H1 (cell line): ENCODE measurements around the gene ABHD8. TPM values are rescaled to one million over a fixed set of nuclear protein-coding genes. Genes with fewer than 3 reads are reported as not detected.

ENCODE experiments used
- CTCF ChIA-PET: fragments of 300-600 bp; sonication (Branson Sonifier 250); formaldehyde crosslinking; loops from one replicate; lab custom pipeline; 2021; ENCODE audit not compliant: partially characterized antibody; lab: Charles Lee
- POLR2A ChIA-PET: fragments of 300-600 bp; sonication (Branson Sonifier 250); formaldehyde crosslinking; loops from one replicate; lab custom pipeline; 2021; ENCODE audit warnings: inconsistent platforms; ENCODE audit not compliant: partially characterized antibody; lab: Charles Lee
- DNase-seq, 2 experiments: peaks; one replicate each; pipeline versions ENCODE4 v3.0.0 to v3.0.0-alpha.2; 2010 to 2022; ENCODE audit warnings: low spot score in 2 of 2, low read depth in 1 of 2, mixed read lengths in 1 of 2
- FAIRE-seq: peaks from 2 replicates; lab custom pipeline; 2011; peaks lifted over from hg19 to GRCh38; lab: Jason Lieb, UNC
- H2AFZ ChIP-seq: 2 replicates; pipeline ENCODE4 v1.8.1; 2012; ENCODE audit warnings: low read length, inconsistent platforms
- H2AK5ac ChIP-seq: 2 replicates; pipeline ENCODE4 v1.6.1; 2013; ENCODE audit warnings: low read depth, low read length
- H2BK120ac ChIP-seq: replicated peaks from 2 replicates; pipeline ENCODE3; 2013; ENCODE audit warnings: low read depth, low read length, inconsistent platforms
- H2BK12ac ChIP-seq: 2 replicates; pipeline ENCODE4 v1.6.1; 2013; ENCODE audit warnings: low read depth, low read length
- H2BK15ac ChIP-seq: 2 replicates; pipeline ENCODE4 v1.6.1; 2013; ENCODE audit warnings: low read length
- H2BK20ac ChIP-seq: 2 replicates; pipeline ENCODE4 v1.6.1; 2013; ENCODE audit warnings: low read length
- H2BK5ac ChIP-seq: 2 replicates; pipeline ENCODE4 v1.6.1; 2013; ENCODE audit warnings: low read depth, low read length
- H3K14ac ChIP-seq: 2 replicates; pipeline ENCODE4 v1.6.1; 2013; ENCODE audit warnings: inconsistent platforms; ENCODE audit not compliant: insufficient read length
- H3K18ac ChIP-seq: 2 replicates; pipeline ENCODE4 v1.6.1; 2013; ENCODE audit warnings: low read length; ENCODE audit errors: extremely low read depth
- H3K23ac ChIP-seq: 2 replicates; pipeline ENCODE4 v1.6.1; 2013; ENCODE audit warnings: inconsistent platforms; ENCODE audit not compliant: insufficient read length
- H3K23me2 ChIP-seq: 2 replicates; pipeline ENCODE4 v1.6.1; 2013; ENCODE audit warnings: low read depth, low read length
- H3K27ac ChIP-seq: 2 replicates; pipeline ENCODE4 v1.6.1; 2011; ENCODE audit warnings: low read depth, low read length, inconsistent platforms
- H3K27me3 ChIP-seq, 4 experiments: replicated peaks in 1 of 4; 1 replicate in 1 of 4; 2 replicates in 3 of 4; pipeline versions ENCODE4 v1.6.1 to v1.8.1; 2011 to 2013; ENCODE audit warnings: low read length in 3 of 4, mild to moderate bottlenecking in 3 of 4, inconsistent platforms in 2 of 4, mixed read lengths in 2 of 4, moderate library complexity in 1 of 4; ENCODE audit not compliant: control insufficient read depth in 3 of 4, insufficient read depth in 3 of 4; ENCODE audit errors: extremely low read depth in 1 of 4
- H3K36me3 ChIP-seq, 4 experiments: 2 replicates each; pipeline versions ENCODE4 v1.6.1 to v1.8.1; 2011 to 2013; ENCODE audit warnings: mild to moderate bottlenecking in 4 of 4, low read length in 3 of 4, moderate library complexity in 2 of 4, control low read depth in 1 of 4, inconsistent platforms in 1 of 4; ENCODE audit not compliant: insufficient read depth in 4 of 4, control insufficient read depth in 2 of 4
- H3K4ac ChIP-seq: replicated peaks from 2 replicates; pipeline ENCODE3; 2013; ENCODE audit warnings: low read length, low read depth, mixed read lengths, inconsistent platforms; ENCODE audit not compliant: insufficient read length
- H3K4me1 ChIP-seq, 4 experiments: replicated peaks in 1 of 4; 1 replicate in 1 of 4; 2 replicates in 3 of 4; pipeline versions ENCODE4 v1.6.1 to v1.8.1; 2011 to 2013; ENCODE audit warnings: low read length in 3 of 4, inconsistent platforms in 2 of 4, mixed read lengths in 1 of 4; ENCODE audit not compliant: insufficient read depth in 4 of 4, control insufficient read depth in 3 of 4
- H3K4me2 ChIP-seq, 2 experiments: 2 replicates each; pipeline versions ENCODE4 v1.6.1 to v1.8.1; 2011 to 2013; ENCODE audit warnings: low read depth in 2 of 2, low read length in 2 of 2, control low read depth in 1 of 2, inconsistent platforms in 1 of 2, mild to moderate bottlenecking in 1 of 2; ENCODE audit not compliant: insufficient read depth in 1 of 2
- H3K4me3 ChIP-seq, 4 experiments: fragments of 200-600, 300-600 bp in 1 of 4; sonication (generic), shearing (Covaris generic), sonication (Bioruptor Twin) in 1 of 4; 2 replicates each; pipeline versions ENCODE4 v1.5.1 to v1.8.1; 2011 to 2016; ENCODE audit warnings: low read length in 4 of 4, low read depth in 3 of 4, control low read depth in 2 of 4, inconsistent platforms in 2 of 4, mild to moderate bottlenecking in 2 of 4, mixed read lengths in 1 of 4, moderate library complexity in 1 of 4; ENCODE audit not compliant: insufficient read depth in 2 of 4; ENCODE audit errors: extremely low read depth in 1 of 4
- H3K56ac ChIP-seq: replicated peaks from 2 replicates; pipeline ENCODE3; 2013; ENCODE audit warnings: low read depth, mild to moderate bottlenecking, mixed read lengths, low read length, inconsistent platforms; ENCODE audit not compliant: insufficient read length
- H3K79me1 ChIP-seq: 2 replicates; pipeline ENCODE4 v1.6.1; 2013; ENCODE audit warnings: low read depth, low read length, control low read depth
- H3K79me2 ChIP-seq, 2 experiments: 2 replicates each; pipeline versions ENCODE4 v1.6.1 to v1.8.1; 2012 to 2013; ENCODE audit warnings: low read length in 2 of 2, mild to moderate bottlenecking in 2 of 2, inconsistent platforms in 1 of 2; ENCODE audit not compliant: insufficient read depth in 2 of 2, control insufficient read depth in 1 of 2
- H3K9ac ChIP-seq, 4 experiments: replicated peaks in 1 of 4; 1 replicate in 1 of 4; 2 replicates in 3 of 4; pipeline versions ENCODE4 v1.6.1 to v1.8.1; 2011 to 2013; ENCODE audit warnings: low read depth in 3 of 4, low read length in 3 of 4, control low read depth in 2 of 4, mild to moderate bottlenecking in 2 of 4, moderate library complexity in 2 of 4, inconsistent platforms in 1 of 4; ENCODE audit errors: extremely low read depth in 1 of 4
- H3K9me3 ChIP-seq, 2 experiments: 2 replicates each; pipeline versions ENCODE4 v1.6.1 to v1.8.1; 2012 to 2013; ENCODE audit warnings: mild to moderate bottlenecking in 2 of 2, moderate library complexity in 2 of 2, control low read depth in 1 of 2, inconsistent platforms in 1 of 2, low read depth in 1 of 2, low read length in 1 of 2, mixed read lengths in 1 of 2; ENCODE audit not compliant: insufficient read depth in 2 of 2
- H4K20me1 ChIP-seq, 2 experiments: replicated peaks in 1 of 2; 2 replicates each; pipeline versions ENCODE3 to v1.8.1; 2011 to 2013; ENCODE audit warnings: inconsistent platforms in 2 of 2, low read length in 2 of 2, mild to moderate bottlenecking in 1 of 2; ENCODE audit not compliant: insufficient read depth in 2 of 2, control insufficient read depth in 1 of 2
- H4K5ac ChIP-seq: 2 replicates; pipeline ENCODE4 v1.6.1; 2013; ENCODE audit warnings: low read length, low read depth, mixed read lengths, inconsistent platforms; ENCODE audit not compliant: insufficient read length
- H4K8ac ChIP-seq: 2 replicates; pipeline ENCODE4 v1.8.0; 2013; ENCODE audit warnings: mild to moderate bottlenecking, moderate library complexity, low read length, inconsistent platforms; ENCODE audit not compliant: insufficient read depth; ENCODE audit errors: extremely low read depth
- H4K91ac ChIP-seq: replicated peaks from 2 replicates; pipeline ENCODE3; 2013; ENCODE audit warnings: low read length, mixed read lengths, inconsistent platforms; ENCODE audit not compliant: insufficient read length
- GABPA ChIP-seq: IDR thresholded peaks from 2 replicates; pipeline ENCODE4 v1.6.1; 2011; ENCODE audit warnings: mild to moderate bottlenecking, low read length, moderate library complexity, borderline replicate concordance; ENCODE audit not compliant: insufficient read depth
- POLR2A ChIP-seq, 2 experiments: IDR thresholded peaks; 1 replicate in 1 of 2; 2 replicates in 1 of 2; pipeline ENCODE4 v1.6.1; 2011; ENCODE audit warnings: low read depth in 2 of 2, low read length in 2 of 2, mild to moderate bottlenecking in 2 of 2; ENCODE audit errors: control extremely low read depth in 1 of 2
- RBBP5 ChIP-seq: IDR thresholded peaks from 2 replicates; pipeline ENCODE4 v1.7.1; 2012; ENCODE audit warnings: low read depth, mild to moderate bottlenecking, inconsistent platforms, low read length, moderate library complexity, borderline replicate concordance
- RFX5 ChIP-seq: IDR thresholded peaks from 2 replicates; pipeline ENCODE4 v1.6.1; 2011; ENCODE audit warnings: low read depth, low read length, improper control_type of control experiment, borderline replicate concordance
- TAF1 ChIP-seq: IDR thresholded peaks from 2 replicates; pipeline ENCODE4 v1.6.1; 2011; ENCODE audit warnings: mild to moderate bottlenecking, low read depth, low read length
- WGBS, 2 experiments: shearing (Covaris generic) in 1 of 2; methylation state at CpG; one replicate each; pipeline versions ENCODE4 v1.1.6 to v1.1.7; 2013 to 2015; ENCODE audit warnings: low lambda C conversion rate in 2 of 2, mixed read lengths in 2 of 2, inconsistent platforms in 1 of 2, low coverage in 1 of 2, missing lambda C conversion rate in 1 of 2; ENCODE audit not compliant: insufficient replicate concordance in 2 of 2, insufficient coverage in 1 of 2, insufficient read length in 1 of 2; ENCODE audit errors: extremely low coverage in 1 of 2, missing lambda C conversion rate in 1 of 2; 5-methylcytosine and 5-hydroxymethylcytosine counted together
- polyA plus RNA-seq, 7 experiments: library from polyadenylated mRNA; depleted of rRNA in 3 of 7; stranded (reverse) in 5 of 7; unstranded in 2 of 7; fragments of >200 nt in 5 of 7; fragments of 200-250 nt in 2 of 7; gene quantifications; 1 replicate in 5 of 7; 2 replicates in 1 of 7; 4 replicates in 1 of 7; pipeline versions ENCODE4 v1.2.1 to v1.2.3, GENCODE V29; 2011 to 2013; ENCODE audit warnings: missing spikeins in 2 of 7, mixed read lengths in 2 of 7
- total RNA-seq: library from RNA; stranded (reverse); fragmentation: NEBNext Ultra II Directional; extraction: Animal tissue kit (Norgen Biotek cat#: 25700); gene quantifications from 2 replicates; pipeline ENCODE4 v1.2.1, GENCODE V29; 2021

The ABHD8 gene
- total and polyA plus RNA-seq, 2 of the 8 experiments (the other 6 are each of a cell fraction or from before 2014, with no cell fraction given), result 11.3 to 18.7 TPM

DNA sequence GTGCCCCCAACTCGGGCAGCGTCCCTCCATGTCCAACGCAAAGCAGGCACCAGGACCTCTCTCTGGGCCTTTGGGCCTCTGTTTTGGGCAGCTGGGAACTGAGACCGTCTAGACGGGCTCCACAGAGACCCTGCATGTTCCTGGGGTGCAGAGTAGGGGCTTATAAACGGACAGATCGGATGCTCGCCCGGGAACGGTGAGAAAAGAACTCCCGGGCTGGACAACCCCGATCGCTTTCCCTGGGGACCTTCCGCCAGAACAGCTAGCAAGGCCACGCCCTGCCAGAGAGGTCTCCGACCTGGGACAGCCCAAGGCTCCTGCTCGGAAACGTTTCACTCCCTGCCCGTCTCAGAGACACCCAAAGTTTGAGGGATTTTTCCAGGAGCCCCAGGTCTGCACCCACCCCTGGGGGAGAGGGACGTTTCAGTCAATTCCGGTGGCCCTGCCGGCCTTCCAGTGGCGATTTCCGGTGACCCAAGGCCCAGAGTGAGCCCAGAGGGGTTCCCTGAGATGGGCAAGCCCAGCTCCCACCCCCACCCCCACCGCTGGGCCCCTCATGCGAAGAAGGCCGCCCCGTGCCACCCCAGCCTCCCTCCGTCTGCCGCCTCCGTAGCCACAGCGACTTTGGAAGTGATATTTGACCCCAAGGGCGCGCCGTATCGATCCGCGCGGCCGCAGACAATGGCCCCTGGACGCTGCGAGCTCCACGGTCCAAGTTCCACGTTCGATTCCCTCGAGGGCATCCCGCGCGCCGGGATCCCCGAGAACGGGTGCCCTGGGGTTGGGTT is 59.2 kb downstream of the ABHD8 start:
- peaks cover 12% of the 10 kb centered on the region for H3K79me1 ChIP-seq
- POLR2A ChIA-PET, result interaction anchor here (0.6 to 6.4 kb wide), 16 partner anchors 8 to 627 kb away, joined by 3 to 118 read pairs (median 4); partner anchors contain the start of genes ANKLE1, BABAM1, OCEL1 and USE1
- TF ChIP-seq RFX5, result no peak
- TF ChIP-seq GABPA, result peak; percentile 54; the same call in 1 of the 2 replicates
- TF ChIP-seq TAF1, result peak; percentile 34; the same call in 1 of the 2 replicates
- TF ChIP-seq RBBP5, result no peak; the same call in 1 of the 2 replicates
- 0 out of 3 replicates have a peak, but pooled peaks of 1 of the 2 experiments have one; percentile 20 for TF ChIP-seq POLR2A (IDR thresholded peaks at IDR 0.05; ENCODE audit: control extremely low read depth in 1 of 2, low read depth in 2 of 2, low read length in 2 of 2)
- H4K8ac ChIP-seq, result no peak overlapping the region
- H2BK12ac ChIP-seq, result no peak overlapping the region
- no peak overlapping the region for H2BK20ac ChIP-seq
- no peak for FAIRE-seq
- H3K9me3 ChIP-seq, result no peaks in the 10 kb centered on the region
- H4K5ac ChIP-seq, result peak overlapping the region; percentile 13
- H3K4me2 ChIP-seq, result peak overlapping the region; percentile 74 to 83
- H3K4me3 ChIP-seq, result peak overlapping the region; percentile 68 to 83 (median 78)
- no peak overlapping the region for H3K14ac ChIP-seq
- peak overlapping the region; percentile 19 for H3K56ac ChIP-seq
- WGBS, 2 experiments, result 3% methylated on average over 42 of the region's 52 CpGs; no CpG with 5 or more reads in 1 of the 2 experiments
- H2AK5ac ChIP-seq, result no peak overlapping the region
- H2BK120ac ChIP-seq, result no peak overlapping the region
- peak in 1 of 2 experiments; percentile 71 for DNase-seq
- CTCF ChIA-PET, result interaction anchor here (0.7 to 1.9 kb wide), 8 partner anchors 9 to 219 kb away, joined by 3 to 7 read pairs (median 3); partner anchors contain the start of gene USE1
- peak overlapping the region; percentile 75 for H4K91ac ChIP-seq
- no peak overlapping the region for H2AFZ ChIP-seq
- peak overlapping the region; percentile 87; the same call in 1 of the 2 replicates for H2BK5ac ChIP-seq
- peaks cover 13 to 15% of the 10 kb centered on the region in 2 experiments for H4K20me1 ChIP-seq
- peaks cover 0 to 4% (median 0%) of the 10 kb centered on the region in 4 experiments; a peak in 2 of 8 replicates for H3K36me3 ChIP-seq
- peaks cover 3 to 34% (median 25%) of the 10 kb centered on the region in 4 experiments for H3K4me1 ChIP-seq
- H2BK15ac ChIP-seq, result no peak overlapping the region
- no peak overlapping the region for H3K4ac ChIP-seq
- peaks cover 26 to 52% of the 10 kb centered on the region in 2 experiments; a peak in 3 of 4 replicates for H3K79me2 ChIP-seq
- no peak overlapping the region; the same call in 1 of the 2 replicates for H3K27ac ChIP-seq
- H3K23me2 ChIP-seq, result peaks cover 2% of the 10 kb centered on the region; the same call in 1 of the 2 replicates
- H3K18ac ChIP-seq, result peak overlapping the region; percentile 90
- H3K23ac ChIP-seq, result no peak overlapping the region
- peak overlapping the region; percentile 56 to 67 (median 60); a peak in 6 of 7 replicates for H3K9ac ChIP-seq
- no peaks in the 10 kb centered on the region for H3K27me3 ChIP-seq
